Mucosa of descending colon (tissue), 3 donors: ENCODE results near the gene CERS4. TPM values are rescaled to one million over a fixed set of nuclear protein-coding genes. Genes with fewer than 3 reads are reported as not detected.
A peak's percentile ranks its signal among the peaks of the same experiment; 100 is the strongest.

Experiments used
- ATAC-seq: fragments of 200-7000 bp; cut with Tn5 transposase; one replicate; pipeline ENCODE4 v1.9.1; 2020; ENCODE audit warnings: mild to moderate bottlenecking, moderate library complexity
- DNase-seq, 3 donors: peaks; one replicate each; pipeline ENCODE4 v3.0.0-alpha.2; 2020
- H3K36me3 ChIP-seq: fragments of 200-600 bp; one replicate; pipeline ENCODE4 v1.8.0; 2021; ENCODE audit warnings: low read depth, mild to moderate bottlenecking
- H3K4me1 ChIP-seq: fragments of 200-600 bp; one replicate; pipeline ENCODE4 v1.8.0; 2021; ENCODE audit warnings: low read depth, mild to moderate bottlenecking
- H3K4me3 ChIP-seq: fragments of 200-600 bp; one replicate; pipeline ENCODE4 v1.8.0; 2021; ENCODE audit warnings: mild to moderate bottlenecking
- H3K9me3 ChIP-seq: fragments of 200-600 bp; one replicate; pipeline ENCODE4 v1.8.0; 2021; ENCODE audit warnings: mild to moderate bottlenecking
- CTCF ChIP-seq: fragments of 200-600 bp; IDR thresholded peaks from one replicate; pipeline ENCODE4 v1.8.0; 2022; ENCODE audit warnings: antibody characterized with exemption, mild to moderate bottlenecking
- intact Hi-C, 2 donors: fragments of 100-400 bp; cut with DNase I in 1 of 2; cut with micrococcal nuclease in 1 of 2; formaldehyde crosslinking; loops; one replicate each; pipeline versions ENCODE4 v1.11.0 to v1.11.1; 2022; cut with DNase I, micrococcal nuclease
- total RNA-seq, 3 donors: library from RNA; stranded (reverse); fragmentation: NEBNext Ultra II Directional in 2 of 3; extraction: Animal tissue kit (Norgen Biotek cat#: 25700) in 2 of 3; gene quantifications; one replicate each; pipeline versions ENCODE4 v1.2.1 to v1.2.4, GENCODE V29; 2021 to 2023
- donor health status: DM: no; HTN: no; CAD: no; lungs with moderate emphysema.
- donor health status: DM: no; HTN: no; CAD: no.
- donor health status: DM: no; HTN: yes; CAD: no.

The CERS4 gene
- total RNA-seq, 3 donors from 2014 or later: 3.1 to 37.1 (median 4.2) TPM

- Histone ChIP-seq H3K4me1 (peaks cover 9% of the 10 kb centered on the region), H3K9me3 (no peaks in the 10 kb centered on the region), H3K36me3 (no peaks in the 10 kb centered on the region), H3K4me3 (no peak overlapping the region)
- DNase-seq: peak in 2 of 3 donors; percentile 7 to 38
- no peak for TF ChIP-seq CTCF
- intact Hi-C loops: no loop called here
- no peak for ATAC-seq
These were observed 850 bp upstream of the CERS4 start for GRCh38 chr19:8208119-8208921.

GRCh38 chr19:8209462-8210378 is 550 bp downstream of the CERS4 start:
- ATAC-seq (peak; percentile 72), DNase-seq (peak; percentile 54 to 80 (median 67))
- Histone ChIP-seq H3K36me3 (no peaks in the 10 kb centered on the region), H3K4me1 (peaks cover 9% of the 10 kb centered on the region), H3K4me3 (peak overlapping the region; percentile 28), H3K9me3 (no peaks in the 10 kb centered on the region)
- intact Hi-C loops: no loop called here
- TF ChIP-seq CTCF: no peak

- ATAC-seq (no peak), DNase-seq (no peak)
- Histone ChIP-seq H3K9me3 (no peaks in the 10 kb centered on the region), H3K4me1 (peaks cover 9% of the 10 kb centered on the region), H3K4me3 (no peak overlapping the region), H3K36me3 (no peaks in the 10 kb centered on the region)
- no peak for TF ChIP-seq CTCF
- intact Hi-C loops: no loop called here
These were observed 1.4 kb downstream of the CERS4 start for GRCh38 chr19:8210421-8211101.

- intact Hi-C loops: no loop called here
- H3K9me3 ChIP-seq: no peaks in the 10 kb centered on the region
- TF ChIP-seq CTCF: no peak
- DNase-seq (no peak), ATAC-seq (no peak)
- peaks cover 9% of the 10 kb centered on the region for H3K4me1 ChIP-seq
- no peaks in the 10 kb centered on the region for H3K36me3 ChIP-seq
- H3K4me3 ChIP-seq: no peak overlapping the region
These were observed 3.0 kb downstream of the CERS4 start for GRCh38 chr19:8212212-8212611.

GRCh38 chr19:8212916-8213315 is 3.7 kb downstream of the CERS4 start:
- ATAC-seq: no peak
- intact Hi-C loops: no loop called here
- Histone ChIP-seq H3K4me1 (peaks cover 9% of the 10 kb centered on the region), H3K36me3 (no peaks in the 10 kb centered on the region), H3K9me3 (no peaks in the 10 kb centered on the region), H3K4me3 (no peak overlapping the region)
- DNase-seq: no peak
- no peak for TF ChIP-seq CTCF
